ENCODE data around the gene SEMA3B.

- TF ChIP-seq, protein P1, sequence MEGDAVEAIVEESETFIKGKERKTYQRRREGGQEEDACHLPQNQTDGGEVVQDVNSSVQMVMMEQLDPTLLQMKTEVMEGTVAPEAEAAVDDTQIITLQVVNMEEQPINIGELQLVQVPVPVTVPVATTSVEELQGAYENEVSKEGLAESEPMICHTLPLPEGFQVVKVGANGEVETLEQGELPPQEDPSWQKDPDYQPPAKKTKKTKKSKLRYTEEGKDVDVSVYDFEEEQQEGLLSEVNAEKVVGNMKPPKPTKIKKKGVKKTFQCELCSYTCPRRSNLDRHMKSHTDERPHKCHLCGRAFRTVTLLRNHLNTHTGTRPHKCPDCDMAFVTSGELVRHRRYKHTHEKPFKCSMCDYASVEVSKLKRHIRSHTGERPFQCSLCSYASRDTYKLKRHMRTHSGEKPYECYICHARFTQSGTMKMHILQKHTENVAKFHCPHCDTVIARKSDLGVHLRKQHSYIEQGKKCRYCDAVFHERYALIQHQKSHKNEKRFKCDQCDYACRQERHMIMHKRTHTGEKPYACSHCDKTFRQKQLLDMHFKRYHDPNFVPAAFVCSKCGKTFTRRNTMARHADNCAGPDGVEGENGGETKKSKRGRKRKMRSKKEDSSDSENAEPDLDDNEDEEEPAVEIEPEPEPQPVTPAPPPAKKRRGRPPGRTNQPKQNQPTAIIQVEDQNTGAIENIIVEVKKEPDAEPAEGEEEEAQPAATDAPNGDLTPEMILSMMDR (IDR thresholded peaks at IDR 0.05 in 4 of 5, conservative IDR thresholded peaks at IDR 0.05 in 1 of 5): peak; percentile 42 to 76 (median 73)
- no peak for TF ChIP-seq POLR2A (IDR thresholded peaks at IDR 0.05)
Observed at GRCh38 chr3:50274371-50275104, 5.6 kb downstream of the SEMA3B start.
